ENCODE data around the gene SHC3.

SHC3 gene

GRCh38 chr9:89097219-89097618 lies 81.4 kb downstream of the SHC3 start:
- no peak for DNase-seq

GRCh38 chr9:89096807-89097206 lies 81.8 kb downstream of the SHC3 start:
- DNase-seq = no peak

- DNase-seq = no peak
Observed at GRCh38 chr9:89095761-89096528, 82.7 kb downstream of the SHC3 start.

- DNase-seq = no peak
Observed at GRCh38 chr9:89093201-89093975, 85.2 kb downstream of the SHC3 start.

GRCh38 chr9:89089176-89089575 lies 89.4 kb downstream of the SHC3 start:
- no peak for DNase-seq

- DNase-seq = no peak
Observed at GRCh38 chr9:89083626-89084025, 95.0 kb downstream of the SHC3 start.

GRCh38 chr9:89080193-89080592 lies 98.4 kb downstream of the SHC3 start:
- DNase-seq = no peak

GRCh38 chr9:89079391-89079790 lies 99.2 kb downstream of the SHC3 start:
- DNase-seq = no peak

GRCh38 chr9:89078860-89079259 lies 99.8 kb downstream of the SHC3 start:
- DNase-seq = no peak

GRCh38 chr9:89078421-89078820 lies 100.2 kb downstream of the SHC3 start:
- DNase-seq = no peak

- DNase-seq = no peak
Observed at GRCh38 chr9:89077519-89077918, 101.1 kb downstream of the SHC3 start.

- no peak for DNase-seq
Observed at GRCh38 chr9:89073397-89073796, 105.2 kb downstream of the SHC3 start.

- DNase-seq = no peak
Observed at GRCh38 chr9:89071591-89071990, 107.0 kb downstream of the SHC3 start.

GRCh38 chr9:89066835-89067234 lies 111.8 kb downstream of the SHC3 start:
- no peak for DNase-seq

- DNase-seq = no peak
Observed at GRCh38 chr9:89065921-89066320, 112.7 kb downstream of the SHC3 start.

- no peak for DNase-seq
Observed at GRCh38 chr9:89060790-89061189, 117.8 kb downstream of the SHC3 start.

GRCh38 chr9:89059925-89060506 lies 118.6 kb downstream of the SHC3 start:
- no peak for DNase-seq

GRCh38 chr9:89058906-89059305 lies 119.7 kb downstream of the SHC3 start:
- DNase-seq = no peak

GRCh38 chr9:89054865-89055495 lies 123.6 kb downstream of the SHC3 start:
- no peak for DNase-seq

GRCh38 chr9:89053301-89053700 lies 125.3 kb downstream of the SHC3 start:
- no peak for DNase-seq

GRCh38 chr9:89052470-89053097 lies 126.0 kb downstream of the SHC3 start:
- DNase-seq = no peak

GRCh38 chr9:89051421-89052025 lies 127.1 kb downstream of the SHC3 start:
- DNase-seq = no peak

- no peak for DNase-seq
Observed at GRCh38 chr9:89049646-89050045, 129.0 kb downstream of the SHC3 start.
